ENCODE results near the gene SLIT1.

DNA sequence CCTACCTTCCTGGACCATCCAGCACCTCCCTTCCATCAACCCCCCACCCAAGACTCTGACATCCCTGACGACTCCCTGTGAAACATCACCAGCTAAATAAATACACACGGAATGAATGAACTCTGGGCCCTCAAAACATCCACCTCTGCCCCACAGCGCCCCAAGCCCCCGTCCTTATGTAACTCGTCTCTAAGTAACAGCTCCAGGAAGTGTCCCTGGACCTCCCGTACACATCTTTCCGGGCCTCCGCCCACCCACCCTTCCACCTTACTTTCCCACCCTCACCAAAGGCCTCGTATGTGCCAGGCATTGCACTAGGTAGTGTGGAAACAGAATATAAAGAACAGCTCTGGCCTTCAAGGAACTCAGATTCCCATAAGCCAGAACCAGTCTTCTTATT lies 27.7 kb upstream of the SLIT1 start:
- no peak for TF ChIP-seq TAF1 (IDR thresholded peaks at IDR 0.05; ENCODE audit: borderline replicate concordance, insufficient read depth, low read length)
- no peak for TF ChIP-seq POLR2AphosphoS5 (IDR thresholded peaks at IDR 0.05; ENCODE audit: low read depth, low read length)
- TF ChIP-seq, protein P1, sequence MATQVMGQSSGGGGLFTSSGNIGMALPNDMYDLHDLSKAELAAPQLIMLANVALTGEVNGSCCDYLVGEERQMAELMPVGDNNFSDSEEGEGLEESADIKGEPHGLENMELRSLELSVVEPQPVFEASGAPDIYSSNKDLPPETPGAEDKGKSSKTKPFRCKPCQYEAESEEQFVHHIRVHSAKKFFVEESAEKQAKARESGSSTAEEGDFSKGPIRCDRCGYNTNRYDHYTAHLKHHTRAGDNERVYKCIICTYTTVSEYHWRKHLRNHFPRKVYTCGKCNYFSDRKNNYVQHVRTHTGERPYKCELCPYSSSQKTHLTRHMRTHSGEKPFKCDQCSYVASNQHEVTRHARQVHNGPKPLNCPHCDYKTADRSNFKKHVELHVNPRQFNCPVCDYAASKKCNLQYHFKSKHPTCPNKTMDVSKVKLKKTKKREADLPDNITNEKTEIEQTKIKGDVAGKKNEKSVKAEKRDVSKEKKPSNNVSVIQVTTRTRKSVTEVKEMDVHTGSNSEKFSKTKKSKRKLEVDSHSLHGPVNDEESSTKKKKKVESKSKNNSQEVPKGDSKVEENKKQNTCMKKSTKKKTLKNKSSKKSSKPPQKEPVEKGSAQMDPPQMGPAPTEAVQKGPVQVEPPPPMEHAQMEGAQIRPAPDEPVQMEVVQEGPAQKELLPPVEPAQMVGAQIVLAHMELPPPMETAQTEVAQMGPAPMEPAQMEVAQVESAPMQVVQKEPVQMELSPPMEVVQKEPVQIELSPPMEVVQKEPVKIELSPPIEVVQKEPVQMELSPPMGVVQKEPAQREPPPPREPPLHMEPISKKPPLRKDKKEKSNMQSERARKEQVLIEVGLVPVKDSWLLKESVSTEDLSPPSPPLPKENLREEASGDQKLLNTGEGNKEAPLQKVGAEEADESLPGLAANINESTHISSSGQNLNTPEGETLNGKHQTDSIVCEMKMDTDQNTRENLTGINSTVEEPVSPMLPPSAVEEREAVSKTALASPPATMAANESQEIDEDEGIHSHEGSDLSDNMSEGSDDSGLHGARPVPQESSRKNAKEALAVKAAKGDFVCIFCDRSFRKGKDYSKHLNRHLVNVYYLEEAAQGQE (IDR thresholded peaks at IDR 0.05; ENCODE audit: insufficient read depth in 1 of 2, low read depth in 2 of 2, low read length in 2 of 2) = no peak
- no peak for TF ChIP-seq SIN3A (IDR thresholded peaks at IDR 0.05; ENCODE audit: borderline replicate concordance, insufficient read depth, low read length)
